HG03196 (cell line): Measurements from ENCODE around the gene IRX4.
"Not testable (repeated sequence)": the region's sequence is repeated elsewhere in the genome, so short reads cannot be mapped to it uniquely, and the experiment has no call there.

Experiments used
- ATAC-seq: cut with Tn5 transposase; IDR thresholded peaks from one replicate; pipeline ENCODE4 v1.9.1; 2021; ENCODE audit not compliant: unreplicated experiment

The IRX4 gene

GRCh38 chr5:1860949-1861348 is 21.8 kb downstream of the IRX4 start:
- ATAC-seq = no peak

- no peak for ATAC-seq
Observed at GRCh38 chr5:1860021-1860610, 22.6 kb downstream of the IRX4 start.

GRCh38 chr5:1859099-1859498 is 23.6 kb downstream of the IRX4 start:
- ATAC-seq = no peak

- no peak for ATAC-seq
Observed at GRCh38 chr5:1858436-1858835, 24.3 kb downstream of the IRX4 start.

GRCh38 chr5:1857256-1857600 is 25.5 kb downstream of the IRX4 start:
- no peak for ATAC-seq

DNA sequence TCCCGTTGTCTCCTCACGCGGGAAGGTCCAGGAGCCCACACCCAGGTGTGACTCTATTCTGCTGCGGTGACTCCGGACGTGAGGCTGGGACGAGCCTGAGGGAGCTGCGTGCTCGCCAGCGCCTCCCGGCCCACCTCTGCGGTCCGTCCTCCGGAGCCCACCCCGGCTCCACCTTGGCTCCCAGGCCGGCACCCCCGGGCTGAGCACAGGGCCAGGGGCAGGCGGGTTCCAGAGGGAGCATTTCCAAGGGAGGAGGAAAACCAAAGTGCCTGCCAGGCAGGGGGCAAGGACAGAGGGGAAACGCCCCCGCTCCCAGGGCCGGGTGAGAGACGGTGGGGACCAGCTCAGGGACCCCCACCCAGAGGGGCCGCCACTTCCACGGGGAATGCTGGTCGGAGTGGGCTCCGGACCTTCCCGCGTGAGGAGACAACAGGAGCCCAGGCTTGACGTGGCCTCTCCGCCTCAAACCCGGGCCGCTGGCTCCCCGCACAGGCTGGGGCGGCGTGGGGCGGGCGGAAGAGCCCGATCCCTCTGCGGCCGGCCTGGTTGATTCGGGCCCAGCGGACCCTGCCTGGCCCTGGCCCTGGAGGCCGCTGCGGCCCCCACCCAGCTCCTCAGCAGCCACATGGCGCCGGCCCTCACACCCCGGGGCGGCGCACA is 26.0 kb downstream of the IRX4 start:
- no peak for ATAC-seq

DNA sequence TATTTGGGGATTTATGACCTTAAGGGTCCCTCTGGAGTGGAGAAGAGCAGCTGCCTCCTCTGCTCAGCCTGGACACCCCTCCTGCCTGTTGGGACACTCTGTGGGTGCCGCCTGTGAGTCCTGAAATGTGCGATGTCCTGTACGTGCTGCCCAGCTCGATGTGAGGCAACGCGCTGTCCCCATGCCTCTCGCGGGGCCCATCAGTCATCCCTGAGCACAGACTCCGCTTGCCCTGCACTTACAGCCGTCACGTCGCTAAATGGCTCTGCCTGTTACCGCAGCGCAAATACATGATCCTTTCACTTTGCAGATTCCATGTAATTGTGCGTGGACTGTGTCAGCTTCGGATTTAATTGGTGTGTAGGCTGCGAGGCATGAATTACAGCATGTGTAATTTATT is 27.1 kb downstream of the IRX4 start:
- ATAC-seq = no peak

DNA sequence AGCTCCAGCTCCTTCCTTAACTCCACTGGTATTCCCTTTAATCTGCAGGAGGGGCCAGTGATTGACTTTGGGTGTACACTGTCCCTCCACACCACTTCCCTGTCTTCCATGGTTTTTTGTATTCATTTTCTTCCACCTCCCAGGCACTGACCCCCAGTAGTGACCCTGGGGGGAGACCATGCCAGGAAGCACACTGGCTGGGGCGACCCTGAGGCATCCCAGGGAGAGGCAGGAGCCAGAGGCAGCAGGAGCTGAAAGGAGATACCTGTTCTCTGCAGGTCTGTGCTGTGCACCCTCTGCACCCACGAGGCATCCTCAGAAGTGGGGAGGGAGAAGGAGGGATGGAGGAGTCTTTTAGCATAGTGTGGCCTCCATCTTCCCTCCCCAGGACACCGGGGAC is 27.6 kb downstream of the IRX4 start:
- ATAC-seq = no peak

GRCh38 chr5:1853531-1853930 is 29.2 kb downstream of the IRX4 start:
- ATAC-seq = no peak

GRCh38 chr5:1852324-1852947 is 30.3 kb downstream of the IRX4 start:
- ATAC-seq = no peak

GRCh38 chr5:1851290-1851934 is 31.3 kb downstream of the IRX4 start:
- ATAC-seq = no peak

DNA sequence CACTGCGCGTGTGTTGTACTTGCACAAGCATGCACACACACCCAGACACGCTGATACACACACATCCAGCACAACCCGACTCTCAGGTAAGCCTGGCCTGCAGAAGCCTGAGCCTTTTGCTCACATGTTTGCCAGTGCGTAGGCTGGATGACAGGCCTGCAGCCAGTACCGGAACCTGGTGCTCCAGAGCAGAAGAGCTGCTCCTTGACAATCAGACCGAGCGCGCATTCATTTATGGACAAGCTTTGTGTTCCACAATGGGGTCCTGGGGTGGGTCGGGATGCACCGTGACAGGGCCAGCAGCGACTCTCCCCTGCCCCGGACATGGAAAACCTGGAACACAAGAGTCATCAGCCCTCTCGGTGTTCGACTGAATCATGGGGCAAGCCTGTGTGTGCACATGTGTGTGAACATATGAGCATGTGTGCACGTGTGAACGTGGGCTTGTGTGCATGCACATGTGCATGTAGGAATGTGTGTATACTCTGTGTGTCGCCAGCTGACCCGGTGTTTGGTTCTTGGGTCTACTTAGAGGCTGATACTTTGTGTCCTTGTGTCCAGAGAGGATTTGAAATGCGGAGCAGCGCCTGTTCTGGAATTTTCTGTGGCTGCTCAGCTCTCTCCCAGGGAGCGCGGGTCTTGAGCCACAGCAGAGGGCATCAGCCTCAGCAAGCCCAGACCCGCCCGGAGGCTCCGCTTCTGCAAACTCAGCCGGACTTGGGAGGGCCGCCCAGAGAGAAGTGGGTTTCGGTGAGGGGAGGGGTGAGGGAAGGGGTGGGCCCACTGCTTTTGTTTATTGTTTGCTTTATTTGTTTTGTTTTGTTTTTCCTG is 32.2 kb downstream of the IRX4 start:
- ATAC-seq = no peak

- no peak for ATAC-seq
Observed at GRCh38 chr5:1847611-1848010, 35.1 kb downstream of the IRX4 start.

DNA sequence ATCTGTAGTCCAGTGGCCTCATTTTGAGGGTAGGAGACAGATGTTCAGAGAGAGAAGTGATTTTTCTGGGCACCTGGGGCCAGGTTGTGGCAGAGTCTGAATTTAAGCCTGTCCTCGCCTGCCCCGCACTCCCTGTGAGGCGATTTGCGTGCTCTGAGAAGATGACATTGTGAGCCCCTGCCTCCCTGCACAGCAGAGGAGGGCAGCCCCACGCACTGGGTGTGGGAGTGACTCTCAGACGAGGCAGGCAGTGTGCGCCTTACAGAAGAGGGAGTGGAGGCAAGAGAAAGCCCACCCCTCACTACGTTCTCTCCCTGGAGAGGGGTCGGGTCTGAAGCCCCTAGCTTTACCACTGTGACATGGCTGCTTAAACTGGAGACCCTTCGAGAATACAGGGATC is 35.7 kb downstream of the IRX4 start:
- no peak for ATAC-seq

GRCh38 chr5:1846583-1846982 is 36.1 kb downstream of the IRX4 start:
- no peak for ATAC-seq

DNA sequence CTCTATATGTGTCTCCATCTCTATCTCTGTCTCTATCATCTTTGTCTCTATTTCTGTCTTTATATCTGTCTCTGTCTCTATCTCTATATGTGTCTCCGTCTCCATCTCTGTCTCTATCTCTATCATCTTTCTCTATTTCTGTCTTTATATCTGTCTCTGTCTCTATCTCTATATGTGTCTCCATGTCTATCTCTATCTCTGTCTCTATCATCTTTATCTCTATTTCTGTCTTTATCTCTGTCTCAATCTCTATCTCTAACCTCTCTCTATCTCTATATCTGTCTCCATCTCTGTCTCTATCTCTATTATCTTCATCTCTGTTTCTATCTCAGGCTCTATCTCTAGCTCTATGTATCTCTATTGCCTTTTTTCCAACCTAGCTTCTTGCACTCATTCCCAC is 37.0 kb downstream of the IRX4 start:
- ATAC-seq = no peak

DNA sequence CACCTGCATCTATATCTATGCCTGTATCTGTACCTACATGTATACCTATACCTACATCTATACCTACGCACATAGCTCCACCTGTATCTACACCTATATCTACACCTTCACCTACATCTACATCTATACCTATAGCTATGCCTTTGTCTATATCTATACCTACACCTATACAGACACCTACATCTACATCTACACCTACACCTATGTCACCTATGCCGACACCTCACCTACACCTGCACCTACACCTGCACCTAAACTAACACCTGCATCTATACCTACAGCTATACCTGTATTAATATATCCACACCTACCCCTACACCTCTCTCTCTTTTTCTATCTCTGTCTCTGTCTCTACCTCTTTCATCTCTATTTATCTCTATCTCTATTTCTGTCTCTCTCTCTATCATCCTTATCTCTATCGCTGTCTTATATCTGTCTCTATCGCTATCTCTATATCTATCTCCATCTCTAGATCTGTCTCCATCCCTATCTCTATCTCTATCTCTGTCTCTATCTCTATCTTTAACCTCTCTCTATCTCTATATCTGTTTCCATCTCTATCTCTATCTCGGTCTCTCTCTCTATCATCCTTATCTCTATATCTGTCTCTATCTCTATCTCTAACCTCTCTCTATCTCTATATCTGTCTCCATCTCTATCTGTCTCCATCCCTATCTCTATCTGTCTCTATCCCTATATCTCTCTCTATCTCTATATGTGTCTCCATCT is 37.9 kb downstream of the IRX4 start:
- no peak for ATAC-seq

GRCh38 chr5:1843761-1844160 is 39.0 kb downstream of the IRX4 start:
- not testable (repeated sequence) for ATAC-seq

- no peak for ATAC-seq
Observed at GRCh38 chr5:1842004-1842819, 40.5 kb downstream of the IRX4 start.
